H1 (cell line): Measurements from ENCODE around the gene HOXB5. TPM values are rescaled to one million over a fixed set of nuclear protein-coding genes. Genes with fewer than 3 reads are reported as not detected.
A peak's percentile ranks its signal among the peaks of the same experiment; 100 is the strongest.

ENCODE experiments used
- E2F6 ChIP-seq: IDR thresholded peaks from 2 replicates; pipeline ENCODE4 v1.6.1; 2012; ENCODE audit warnings: inconsistent platforms
- FOSL1 ChIP-seq: IDR thresholded peaks from 2 replicates; pipeline ENCODE4 v1.6.1; 2011; ENCODE audit warnings: mild to moderate bottlenecking, low read depth, low read length, moderate library complexity; ENCODE audit not compliant: insufficient read depth
- RAD21 ChIP-seq, 2 experiments: IDR thresholded peaks in 1 of 2; conservative IDR thresholded peaks in 1 of 2; 2 replicates each; pipeline ENCODE4 v1.6.1; 2011; ENCODE audit warnings: low read depth in 2 of 2, low read length in 2 of 2, improper control_type of control experiment in 1 of 2, inconsistent platforms in 1 of 2, mild to moderate bottlenecking in 1 of 2, moderate library complexity in 1 of 2
- RNF2 ChIP-seq: fragments of 200-900, 300-1000 bp; sonication (generic); IDR thresholded peaks from 2 replicates; pipeline ENCODE4 v1.7.1; 2016; ENCODE audit warnings: borderline replicate concordance, low read depth, mild to moderate bottlenecking, antibody characterized with exemption, low read length; ENCODE audit not compliant: poor library complexity, severe bottlenecking; ENCODE audit errors: missing control alignments
- polyA plus RNA-seq, 7 experiments: library from polyadenylated mRNA; depleted of rRNA in 3 of 7; stranded (reverse) in 5 of 7; unstranded in 2 of 7; fragments of >200 nt in 5 of 7; fragments of 200-250 nt in 2 of 7; gene quantifications; 1 replicate in 5 of 7; 2 replicates in 1 of 7; 4 replicates in 1 of 7; pipeline versions ENCODE4 v1.2.1 to v1.2.3, GENCODE V29; 2011 to 2013; ENCODE audit warnings: missing spikeins in 2 of 7, mixed read lengths in 2 of 7
- total RNA-seq: library from RNA; stranded (reverse); fragmentation: NEBNext Ultra II Directional; extraction: Animal tissue kit (Norgen Biotek cat#: 25700); gene quantifications from 2 replicates; pipeline ENCODE4 v1.2.1, GENCODE V29; 2021
- TF ChIP-seq, protein P1 (sequence below): fragments of 300-600 bp; sonication (generic); IDR thresholded peaks from 2 replicates; pipeline ENCODE4 v1.7.1; 2012; ENCODE audit warnings: low read length, moderate library complexity, mild to moderate bottlenecking, inconsistent platforms; ENCODE audit not compliant: insufficient replicate concordance

HOXB5 gene
- total and polyA plus RNA-seq, 2 of the 8 experiments (the other 6 are each of a cell fraction or from before 2014, with no cell fraction given) = not detected

DNA sequence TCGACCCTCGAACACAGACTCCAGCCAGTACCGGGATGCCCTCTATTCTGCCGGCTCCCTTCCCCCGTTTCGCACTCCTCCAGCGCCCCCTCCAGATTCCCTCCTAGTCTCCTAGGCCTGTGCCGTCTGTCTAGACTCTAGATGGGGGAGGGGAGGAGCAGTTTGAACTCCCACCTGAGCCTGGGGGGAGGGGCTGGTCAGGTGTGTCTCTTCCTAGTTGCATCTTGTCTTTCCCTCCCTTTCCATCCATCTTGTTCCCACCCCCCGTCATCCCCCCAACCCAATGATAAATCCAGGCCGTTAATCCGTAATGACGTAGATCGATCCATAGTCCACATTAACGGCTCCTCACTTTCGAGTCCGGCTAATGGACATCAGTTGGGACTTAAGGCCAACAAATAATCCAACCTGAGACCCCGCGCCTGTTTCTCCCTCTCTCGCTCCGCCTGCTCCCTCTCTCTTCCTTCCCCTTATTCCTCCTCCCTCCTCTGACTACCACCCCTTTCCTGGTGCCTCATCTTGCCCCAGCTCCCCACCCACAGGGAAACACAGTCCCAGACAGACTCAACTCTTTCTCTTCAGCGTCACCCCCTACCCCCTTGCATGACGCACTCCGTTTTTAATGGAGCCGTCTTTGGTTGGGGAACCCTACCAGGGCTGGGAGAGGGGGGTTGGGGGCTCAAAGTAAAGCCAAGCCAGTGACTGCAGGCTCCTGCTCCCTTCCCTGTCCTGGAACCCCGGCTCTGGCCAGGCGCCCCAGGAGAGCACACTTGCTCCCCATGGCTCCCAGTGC is 3.4 kb upstream of the HOXB5 start (continued):
- TF ChIP-seq, protein P1, sequence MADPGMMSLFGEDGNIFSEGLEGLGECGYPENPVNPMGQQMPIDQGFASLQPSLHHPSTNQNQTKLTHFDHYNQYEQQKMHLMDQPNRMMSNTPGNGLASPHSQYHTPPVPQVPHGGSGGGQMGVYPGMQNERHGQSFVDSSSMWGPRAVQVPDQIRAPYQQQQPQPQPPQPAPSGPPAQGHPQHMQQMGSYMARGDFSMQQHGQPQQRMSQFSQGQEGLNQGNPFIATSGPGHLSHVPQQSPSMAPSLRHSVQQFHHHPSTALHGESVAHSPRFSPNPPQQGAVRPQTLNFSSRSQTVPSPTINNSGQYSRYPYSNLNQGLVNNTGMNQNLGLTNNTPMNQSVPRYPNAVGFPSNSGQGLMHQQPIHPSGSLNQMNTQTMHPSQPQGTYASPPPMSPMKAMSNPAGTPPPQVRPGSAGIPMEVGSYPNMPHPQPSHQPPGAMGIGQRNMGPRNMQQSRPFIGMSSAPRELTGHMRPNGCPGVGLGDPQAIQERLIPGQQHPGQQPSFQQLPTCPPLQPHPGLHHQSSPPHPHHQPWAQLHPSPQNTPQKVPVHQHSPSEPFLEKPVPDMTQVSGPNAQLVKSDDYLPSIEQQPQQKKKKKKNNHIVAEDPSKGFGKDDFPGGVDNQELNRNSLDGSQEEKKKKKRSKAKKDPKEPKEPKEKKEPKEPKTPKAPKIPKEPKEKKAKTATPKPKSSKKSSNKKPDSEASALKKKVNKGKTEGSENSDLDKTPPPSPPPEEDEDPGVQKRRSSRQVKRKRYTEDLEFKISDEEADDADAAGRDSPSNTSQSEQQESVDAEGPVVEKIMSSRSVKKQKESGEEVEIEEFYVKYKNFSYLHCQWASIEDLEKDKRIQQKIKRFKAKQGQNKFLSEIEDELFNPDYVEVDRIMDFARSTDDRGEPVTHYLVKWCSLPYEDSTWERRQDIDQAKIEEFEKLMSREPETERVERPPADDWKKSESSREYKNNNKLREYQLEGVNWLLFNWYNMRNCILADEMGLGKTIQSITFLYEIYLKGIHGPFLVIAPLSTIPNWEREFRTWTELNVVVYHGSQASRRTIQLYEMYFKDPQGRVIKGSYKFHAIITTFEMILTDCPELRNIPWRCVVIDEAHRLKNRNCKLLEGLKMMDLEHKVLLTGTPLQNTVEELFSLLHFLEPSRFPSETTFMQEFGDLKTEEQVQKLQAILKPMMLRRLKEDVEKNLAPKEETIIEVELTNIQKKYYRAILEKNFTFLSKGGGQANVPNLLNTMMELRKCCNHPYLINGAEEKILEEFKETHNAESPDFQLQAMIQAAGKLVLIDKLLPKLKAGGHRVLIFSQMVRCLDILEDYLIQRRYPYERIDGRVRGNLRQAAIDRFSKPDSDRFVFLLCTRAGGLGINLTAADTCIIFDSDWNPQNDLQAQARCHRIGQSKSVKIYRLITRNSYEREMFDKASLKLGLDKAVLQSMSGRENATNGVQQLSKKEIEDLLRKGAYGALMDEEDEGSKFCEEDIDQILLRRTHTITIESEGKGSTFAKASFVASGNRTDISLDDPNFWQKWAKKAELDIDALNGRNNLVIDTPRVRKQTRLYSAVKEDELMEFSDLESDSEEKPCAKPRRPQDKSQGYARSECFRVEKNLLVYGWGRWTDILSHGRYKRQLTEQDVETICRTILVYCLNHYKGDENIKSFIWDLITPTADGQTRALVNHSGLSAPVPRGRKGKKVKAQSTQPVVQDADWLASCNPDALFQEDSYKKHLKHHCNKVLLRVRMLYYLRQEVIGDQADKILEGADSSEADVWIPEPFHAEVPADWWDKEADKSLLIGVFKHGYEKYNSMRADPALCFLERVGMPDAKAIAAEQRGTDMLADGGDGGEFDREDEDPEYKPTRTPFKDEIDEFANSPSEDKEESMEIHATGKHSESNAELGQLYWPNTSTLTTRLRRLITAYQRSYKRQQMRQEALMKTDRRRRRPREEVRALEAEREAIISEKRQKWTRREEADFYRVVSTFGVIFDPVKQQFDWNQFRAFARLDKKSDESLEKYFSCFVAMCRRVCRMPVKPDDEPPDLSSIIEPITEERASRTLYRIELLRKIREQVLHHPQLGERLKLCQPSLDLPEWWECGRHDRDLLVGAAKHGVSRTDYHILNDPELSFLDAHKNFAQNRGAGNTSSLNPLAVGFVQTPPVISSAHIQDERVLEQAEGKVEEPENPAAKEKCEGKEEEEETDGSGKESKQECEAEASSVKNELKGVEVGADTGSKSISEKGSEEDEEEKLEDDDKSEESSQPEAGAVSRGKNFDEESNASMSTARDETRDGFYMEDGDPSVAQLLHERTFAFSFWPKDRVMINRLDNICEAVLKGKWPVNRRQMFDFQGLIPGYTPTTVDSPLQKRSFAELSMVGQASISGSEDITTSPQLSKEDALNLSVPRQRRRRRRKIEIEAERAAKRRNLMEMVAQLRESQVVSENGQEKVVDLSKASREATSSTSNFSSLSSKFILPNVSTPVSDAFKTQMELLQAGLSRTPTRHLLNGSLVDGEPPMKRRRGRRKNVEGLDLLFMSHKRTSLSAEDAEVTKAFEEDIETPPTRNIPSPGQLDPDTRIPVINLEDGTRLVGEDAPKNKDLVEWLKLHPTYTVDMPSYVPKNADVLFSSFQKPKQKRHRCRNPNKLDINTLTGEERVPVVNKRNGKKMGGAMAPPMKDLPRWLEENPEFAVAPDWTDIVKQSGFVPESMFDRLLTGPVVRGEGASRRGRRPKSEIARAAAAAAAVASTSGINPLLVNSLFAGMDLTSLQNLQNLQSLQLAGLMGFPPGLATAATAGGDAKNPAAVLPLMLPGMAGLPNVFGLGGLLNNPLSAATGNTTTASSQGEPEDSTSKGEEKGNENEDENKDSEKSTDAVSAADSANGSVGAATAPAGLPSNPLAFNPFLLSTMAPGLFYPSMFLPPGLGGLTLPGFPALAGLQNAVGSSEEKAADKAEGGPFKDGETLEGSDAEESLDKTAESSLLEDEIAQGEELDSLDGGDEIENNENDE = no peak
- TF ChIP-seq FOSL1 (no peak), RNF2 (no peak), E2F6 (peak; percentile 21; the same call in 1 of the 2 replicates), RAD21 (IDR thresholded peaks at IDR 0.05 in 1 of 2, conservative IDR thresholded peaks at IDR 0.05 in 1 of 2; ENCODE audit: low read depth in 2 of 2, low read length in 2 of 2) (peak in 1 of 2 experiments; percentile 18; a peak in 1 of 4 replicates)
